ENCODE results near the gene LSG1.

The LSG1 gene

GRCh38 chr3:194711286-194711685 is 39.3 kb upstream of the LSG1 start:
- no peak for TF ChIP-seq ZBTB7A (IDR thresholded peaks at IDR 0.05; ENCODE audit: low read depth)
- TF ChIP-seq CEBPB (IDR thresholded peaks at IDR 0.05): no peak
- TF ChIP-seq CREB1 (IDR thresholded peaks at IDR 0.05; ENCODE audit: low read depth): no peak
- TF ChIP-seq EP300 (IDR thresholded peaks at IDR 0.05; ENCODE audit: borderline replicate concordance): no peak
- TF ChIP-seq TEAD4 (IDR thresholded peaks at IDR 0.05): no peak
- TF ChIP-seq RAD21 (IDR thresholded peaks at IDR 0.05; ENCODE audit: low read depth): no peak
- no peak for TF ChIP-seq EGR1 (IDR thresholded peaks at IDR 0.05)
- TF ChIP-seq MAX (IDR thresholded peaks at IDR 0.05): no peak
- TF ChIP-seq USF1 (IDR thresholded peaks at IDR 0.05): no peak
- no peak for TF ChIP-seq REST (IDR thresholded peaks at IDR 0.05; ENCODE audit: low read depth)
- no peak for TF ChIP-seq FOXM1 (IDR thresholded peaks at IDR 0.05; ENCODE audit: borderline replicate concordance, low read depth)
- no peak for TF ChIP-seq TCF12 (IDR thresholded peaks at IDR 0.05; ENCODE audit: low read depth)
- TF ChIP-seq TAF1 (IDR thresholded peaks at IDR 0.05; ENCODE audit: low read depth): no peak

- TF ChIP-seq USF1 (IDR thresholded peaks at IDR 0.05) (no peak), ZBTB7A (IDR thresholded peaks at IDR 0.05; ENCODE audit: low read depth) (no peak), EGR1 (IDR thresholded peaks at IDR 0.05) (no peak), MAX (IDR thresholded peaks at IDR 0.05) (no peak), CREB1 (IDR thresholded peaks at IDR 0.05; ENCODE audit: low read depth) (no peak), YY1 (IDR thresholded peaks at IDR 0.05; ENCODE audit: low read depth) (no peak), TAF1 (IDR thresholded peaks at IDR 0.05; ENCODE audit: low read depth) (no peak), TEAD4 (IDR thresholded peaks at IDR 0.05) (no peak), REST (IDR thresholded peaks at IDR 0.05; ENCODE audit: low read depth) (no peak)
These were observed 35.2 kb upstream of the LSG1 start for GRCh38 chr3:194707147-194707540.

GRCh38 chr3:194705761-194706160 is 33.8 kb upstream of the LSG1 start:
- TF ChIP-seq USF1 (IDR thresholded peaks at IDR 0.05) (no peak), NFIC (IDR thresholded peaks at IDR 0.05) (no peak), RAD21 (IDR thresholded peaks at IDR 0.05; ENCODE audit: low read depth) (no peak), ZBTB7A (IDR thresholded peaks at IDR 0.05; ENCODE audit: low read depth) (no peak), EGR1 (IDR thresholded peaks at IDR 0.05) (no peak), CREB1 (IDR thresholded peaks at IDR 0.05; ENCODE audit: low read depth) (no peak), MAX (IDR thresholded peaks at IDR 0.05) (no peak), EP300 (IDR thresholded peaks at IDR 0.05; ENCODE audit: borderline replicate concordance) (no peak), YY1 (IDR thresholded peaks at IDR 0.05; ENCODE audit: low read depth) (no peak), FOXM1 (IDR thresholded peaks at IDR 0.05; ENCODE audit: borderline replicate concordance, low read depth) (no peak), TCF12 (IDR thresholded peaks at IDR 0.05; ENCODE audit: low read depth) (no peak), CEBPB (IDR thresholded peaks at IDR 0.05) (no peak), REST (IDR thresholded peaks at IDR 0.05; ENCODE audit: low read depth) (no peak), TAF1 (IDR thresholded peaks at IDR 0.05; ENCODE audit: low read depth) (no peak), TEAD4 (IDR thresholded peaks at IDR 0.05) (no peak)

GRCh38 chr3:194705227-194705626 is 33.2 kb upstream of the LSG1 start:
- TF ChIP-seq FOXM1 (IDR thresholded peaks at IDR 0.05; ENCODE audit: borderline replicate concordance, low read depth): no peak

Measured in Ishikawa (cell line).